Measurements from ENCODE around the gene MYH8. TPM values are rescaled to one million over a fixed set of nuclear protein-coding genes. Genes with fewer than 3 reads are reported as not detected.
A peak's percentile ranks its signal among the peaks of the same experiment; 100 is the strongest.

MYH8 gene
- not detected in 2 replicates for total RNA-seq (2014; rRNA removed; shearing (Covaris generic))

DNA sequence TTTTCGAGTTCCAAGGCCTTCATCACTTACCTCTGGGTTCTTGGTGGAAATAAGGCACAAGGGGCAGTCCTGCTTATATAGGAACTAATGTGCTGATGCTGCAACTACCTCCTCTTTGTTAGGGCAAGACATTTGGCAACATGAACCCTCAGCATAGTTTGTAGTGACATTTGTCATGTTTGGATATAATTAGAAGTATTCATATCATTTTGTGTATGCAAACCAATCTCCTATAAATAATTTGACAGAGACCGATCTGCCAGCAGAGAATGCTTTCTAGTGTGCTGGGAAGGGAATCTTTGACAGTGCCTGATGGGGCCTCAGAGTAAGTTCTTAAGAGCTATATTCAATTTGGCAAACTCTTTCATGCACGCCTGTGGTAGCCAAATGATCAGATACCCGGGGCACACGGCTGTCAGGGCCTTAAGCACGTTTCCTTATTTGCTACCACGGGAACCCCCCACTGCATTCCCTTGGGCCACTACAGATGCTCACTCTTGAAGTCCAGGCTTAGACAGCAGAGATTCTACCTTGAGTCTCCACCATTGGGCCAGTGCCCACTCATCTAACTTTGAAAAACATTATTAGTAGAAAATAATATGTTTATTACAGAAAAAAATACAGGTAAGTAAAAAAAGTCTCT is at the start of gene MYH8:
MYH8 (minus strand) TSS at position 51 of the 643 bp plus-strand sequence. CDS start 1,723 bp downstream, outside the sequence.
- DNase-seq (ENCODE audit: low spot score), result no peak

- no peak for DNase-seq (ENCODE audit: low spot score)
Observed at GRCh38 chr17:10469459-10469858, 47.7 kb upstream of the MYH8 start, which contains the start of gene MYH4. MYH4 (minus strand) TSS chr17:10469559; CDS start chr17:10466745, 2,814 bp downstream.

GRCh38 chr17:10463402-10463801 is 41.7 kb upstream of the MYH8 start:
- no peak for DNase-seq (ENCODE audit: low spot score)

- DNase-seq (ENCODE audit: low spot score), result no peak
Observed at GRCh38 chr17:10460062-10460461, 38.3 kb upstream of the MYH8 start.

- no peak for DNase-seq (ENCODE audit: low spot score)
Observed at GRCh38 chr17:10458701-10459100, 37.0 kb upstream of the MYH8 start.

GRCh38 chr17:10457952-10458351 is 36.2 kb upstream of the MYH8 start:
- DNase-seq (ENCODE audit: low spot score), result no peak

DNA sequence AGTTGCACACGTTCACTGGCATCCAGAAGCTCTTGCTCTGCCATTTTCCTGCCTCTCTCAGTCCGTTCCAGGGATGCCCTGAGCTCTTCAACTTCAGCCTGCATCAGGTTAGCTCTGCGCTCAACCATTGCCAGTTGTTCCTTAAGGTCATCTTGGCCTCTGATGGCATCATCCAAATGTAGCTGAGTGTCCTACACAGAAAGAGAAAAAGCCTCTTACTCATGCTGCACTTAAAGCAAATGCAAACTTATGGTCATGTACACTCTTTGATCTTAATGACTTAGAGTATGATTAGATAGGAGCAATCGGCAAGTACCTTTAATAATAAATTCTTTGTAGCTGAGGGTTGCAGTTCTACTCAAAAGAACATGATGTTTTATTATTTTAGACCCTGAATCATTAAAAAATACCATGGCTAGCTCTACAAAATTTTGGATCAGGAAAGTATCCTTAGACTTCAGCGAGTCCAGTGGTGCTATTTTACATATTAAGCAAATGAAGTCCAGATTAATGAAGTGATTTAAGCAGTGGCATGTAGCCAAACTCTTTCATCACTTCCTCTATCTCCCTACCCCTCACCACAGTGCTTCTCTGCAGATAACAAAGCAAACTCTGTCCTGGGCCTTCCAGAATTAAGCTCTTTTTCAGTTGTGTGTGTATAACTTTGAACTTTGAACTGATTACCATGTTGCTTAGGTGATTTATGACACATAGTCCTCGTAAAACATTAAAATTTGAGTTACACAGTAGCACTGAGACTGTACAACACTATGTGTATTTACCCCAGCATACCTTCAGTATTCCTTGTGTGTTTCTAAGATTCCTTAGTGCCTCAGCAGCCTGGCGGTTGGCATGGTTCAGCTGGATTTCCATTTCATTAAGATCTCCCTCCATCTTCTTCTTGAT is 25.5 kb upstream of the MYH8 start:
- DNase-seq (ENCODE audit: low spot score), result no peak

DNA sequence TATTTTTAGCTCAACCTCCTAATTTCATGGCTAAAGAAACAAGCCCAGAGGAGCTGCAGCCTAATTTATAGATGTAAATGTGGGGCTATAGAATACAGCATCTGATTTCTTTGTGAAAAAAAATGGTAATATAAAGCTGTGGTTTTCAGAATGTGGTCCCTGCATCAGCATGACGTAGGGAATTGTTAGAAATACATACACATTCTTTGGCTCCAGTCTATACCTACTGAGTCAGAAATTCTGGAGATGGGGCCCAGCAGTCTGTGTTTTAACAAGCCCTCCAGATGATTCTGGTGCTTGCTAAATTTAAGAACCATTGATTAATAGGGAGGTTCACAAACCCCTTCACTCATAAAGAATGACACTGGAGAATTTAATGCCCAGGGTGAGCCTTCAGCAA is 18.1 kb upstream of the MYH8 start:
- DNase-seq (ENCODE audit: low spot score), result no peak

GRCh38 chr17:10435096-10435495 is 13.3 kb upstream of the MYH8 start:
- peak; percentile 41 for DNase-seq (ENCODE audit: low spot score)

- DNase-seq (ENCODE audit: low spot score), result peak; percentile 88
Observed at GRCh38 chr17:10429421-10430045, 7.8 kb upstream of the MYH8 start.

GRCh38 chr17:10428781-10429180 is 7.0 kb upstream of the MYH8 start:
- no peak for DNase-seq (ENCODE audit: low spot score)

DNA sequence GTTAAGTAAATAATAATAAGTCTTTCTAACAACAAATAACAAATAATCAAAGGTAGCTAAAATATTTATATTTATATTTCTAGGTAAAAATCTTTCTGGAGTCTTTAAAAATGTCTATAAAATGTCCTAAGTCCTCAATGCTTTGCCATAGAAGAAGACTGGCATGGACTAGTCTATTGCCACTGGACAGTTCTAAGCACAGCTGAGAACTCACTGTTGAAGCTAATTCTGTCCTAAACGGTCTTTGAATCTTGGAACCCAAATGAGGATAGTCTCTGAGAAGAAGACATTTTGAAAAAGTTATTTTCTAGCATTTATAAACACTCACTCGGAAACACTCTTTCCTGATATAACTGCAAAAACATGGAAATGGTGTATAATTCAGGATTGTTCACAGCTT is 539 bp downstream of the MYH8 start:
- DNase-seq (ENCODE audit: low spot score), result no peak

- DNase-seq (ENCODE audit: low spot score), result no peak
Observed at GRCh38 chr17:10420811-10421210, 939 bp downstream of the MYH8 start.

DNA sequence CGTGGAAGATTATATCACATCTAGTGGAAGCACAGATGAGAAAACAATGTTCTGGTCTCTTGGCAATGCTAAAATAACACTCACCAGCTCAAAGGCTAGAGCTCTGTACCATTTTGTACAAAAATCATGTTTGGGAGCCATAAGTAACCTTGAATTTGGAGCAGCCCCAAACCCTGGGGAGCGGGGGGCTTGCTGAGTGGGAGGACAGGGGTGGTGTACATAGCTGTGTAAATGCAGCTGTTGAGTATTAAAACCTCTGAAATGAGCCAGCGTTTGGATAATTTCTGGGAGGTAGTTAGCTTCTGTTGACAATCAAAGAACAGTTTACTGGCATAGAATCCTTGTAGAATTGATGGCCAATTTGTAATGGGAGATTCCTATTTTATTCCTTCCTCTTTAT is 4.3 kb downstream of the MYH8 start:
- DNase-seq (ENCODE audit: low spot score), result no peak

DNA sequence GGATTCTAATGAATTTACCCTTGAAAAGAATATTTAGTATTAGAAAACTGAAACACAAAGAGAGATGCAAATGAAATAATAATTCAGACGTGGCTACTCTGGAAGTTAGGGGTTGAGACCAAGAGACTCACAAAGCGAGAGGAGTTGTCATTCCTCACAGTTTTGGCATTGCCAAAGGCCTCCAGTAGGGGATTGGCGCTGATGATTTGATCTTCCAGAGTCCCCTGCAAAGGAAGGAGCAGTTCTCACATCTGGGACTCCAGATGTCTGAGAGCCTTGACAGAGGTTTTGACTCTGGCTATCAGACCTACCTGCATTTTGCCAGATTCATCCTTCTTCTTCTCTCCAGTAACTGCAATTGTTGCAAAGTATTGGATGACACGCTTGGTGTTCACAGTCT is 6.6 kb downstream of the MYH8 start:
- DNase-seq (ENCODE audit: low spot score), result no peak

- no peak for DNase-seq (ENCODE audit: low spot score)
Observed at GRCh38 chr17:10403589-10403988, 18.2 kb downstream of the MYH8 start.

DNA sequence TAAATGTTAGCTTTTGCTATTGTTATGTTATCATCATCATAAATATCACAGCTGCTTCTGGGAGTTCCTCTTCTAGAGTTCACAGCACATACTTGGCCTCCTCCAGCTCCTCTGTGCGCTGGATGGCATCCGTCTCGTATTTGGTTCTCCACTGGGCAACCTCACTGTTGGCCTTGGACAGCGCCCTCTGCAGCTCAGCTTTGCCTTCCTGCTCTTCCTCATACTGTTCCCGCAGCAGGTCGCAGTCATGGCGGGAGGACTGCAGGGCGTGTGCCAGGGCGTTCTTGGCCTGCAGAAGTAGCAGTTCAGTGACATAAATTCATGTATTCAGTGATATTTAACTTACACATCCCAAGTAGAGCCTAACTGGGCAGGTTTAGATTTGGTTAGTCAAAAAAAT is 23.4 kb downstream of the MYH8 start:
- DNase-seq (ENCODE audit: low spot score), result no peak

DNA sequence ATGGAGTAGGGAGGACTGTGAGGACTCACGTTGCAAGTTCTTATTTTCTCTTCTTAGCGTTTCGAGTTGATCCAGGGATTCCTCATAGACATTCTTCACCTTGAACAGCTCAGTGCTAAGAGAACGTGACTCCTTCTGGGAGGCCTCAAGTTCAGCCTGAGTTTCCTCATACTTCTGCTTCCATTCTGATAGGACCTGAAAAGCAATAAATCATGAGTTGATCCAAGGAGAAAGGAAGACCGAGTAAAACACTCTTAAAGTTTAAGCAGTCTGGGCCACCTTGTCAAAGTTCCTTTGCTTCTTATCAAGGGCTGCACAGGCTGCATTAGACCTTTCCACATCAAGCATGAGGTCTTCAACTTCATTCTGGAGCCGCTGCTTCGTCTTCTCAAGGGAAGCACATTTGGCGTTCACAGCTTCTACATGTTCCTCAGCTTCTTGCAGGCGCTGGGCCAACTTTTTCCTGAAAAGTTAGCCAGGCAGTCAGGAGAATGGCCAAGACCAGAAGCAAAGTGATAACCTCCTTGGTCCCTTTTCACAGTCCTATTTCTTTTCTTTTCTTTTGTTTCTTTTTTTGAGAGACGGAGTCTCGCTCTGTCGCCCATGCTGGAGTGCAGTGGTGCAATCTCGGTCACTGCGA is 25.1 kb downstream of the MYH8 start:
- DNase-seq (ENCODE audit: low spot score), result no peak

DNA sequence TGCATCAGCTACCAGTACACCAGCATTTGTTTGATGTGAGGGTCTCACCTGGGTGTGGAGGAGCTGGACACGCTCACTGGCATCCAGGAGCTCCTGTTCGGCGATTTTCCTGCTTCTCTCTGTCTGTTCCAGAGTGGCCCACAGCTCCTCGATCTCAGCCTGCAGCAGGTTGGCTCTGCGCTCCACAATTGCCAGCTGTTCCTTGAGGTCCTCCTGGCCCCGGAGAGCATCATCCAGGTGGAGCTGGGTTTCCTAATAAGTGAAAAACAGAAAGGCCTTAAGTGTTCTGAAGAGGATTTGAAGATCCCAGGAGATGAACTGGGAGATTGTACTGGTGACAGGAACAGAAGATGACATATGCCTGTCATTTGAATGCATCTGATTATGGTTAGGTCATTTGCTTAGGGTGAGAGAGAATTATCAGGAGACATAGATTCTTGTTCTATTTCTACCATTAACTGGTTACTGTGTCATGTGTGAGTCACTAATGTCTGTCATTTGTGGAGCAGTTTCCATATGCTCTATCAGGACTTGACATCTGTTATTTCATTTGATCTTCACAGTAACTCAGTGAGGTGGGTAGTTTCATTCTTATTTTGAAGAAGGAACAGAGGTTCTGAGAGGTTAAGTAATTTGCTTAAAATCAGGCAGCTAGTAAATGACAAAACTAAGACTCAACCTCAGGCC is 27.4 kb downstream of the MYH8 start:
- no peak for DNase-seq (ENCODE audit: low spot score)

GRCh38 chr17:10392880-10393279 is 28.9 kb downstream of the MYH8 start:
- DNase-seq (ENCODE audit: low spot score), result no peak

DNA sequence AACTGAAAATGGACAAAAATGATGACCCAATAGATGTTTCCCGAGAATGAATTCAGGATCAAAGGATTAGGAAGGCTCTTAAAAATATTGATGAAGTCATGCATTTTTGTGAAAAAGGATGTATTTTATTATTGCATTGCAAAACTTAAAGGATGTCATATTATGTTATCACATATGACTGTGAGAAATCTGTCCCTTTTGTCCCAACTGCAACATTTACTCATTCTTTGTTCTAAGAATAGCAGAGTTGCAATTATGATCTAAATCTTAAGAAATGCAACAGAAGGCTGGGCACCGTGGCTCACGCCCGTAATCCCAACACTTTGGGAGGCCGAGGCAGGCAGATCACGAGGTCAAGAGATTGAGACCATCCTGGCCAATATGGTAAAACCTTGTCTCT is 35.9 kb downstream of the MYH8 start:
- DNase-seq (ENCODE audit: low spot score), result no peak
